DOHH2 (cell line): ENCODE results near the gene TNXB.
"Not testable (repeated sequence)": the region's sequence is repeated elsewhere in the genome, so short reads cannot be mapped to it uniquely, and the experiment has no call there.

ENCODE experiments used
- H3F3A ChIP-seq: fragments of 200-600 bp; sonication (generic), shearing (Covaris generic); 2 replicates; pipeline ENCODE4 v1.6.0; 2016; ENCODE audit warnings: antibody characterized with exemption, mild to moderate bottlenecking; ENCODE audit not compliant: control insufficient read depth, insufficient read depth
- H3K27ac ChIP-seq: fragments of 200-600 bp; sonication (generic); 2 replicates; pipeline ENCODE4 v1.5.1; 2014; ENCODE audit warnings: low read depth, mild to moderate bottlenecking, low read length, moderate library complexity
- H3K27me3 ChIP-seq: fragments of 200-600 bp; sonication (generic); 2 replicates; pipeline ENCODE4 v1.6.1; 2014; ENCODE audit warnings: mild to moderate bottlenecking, low read length, mixed read lengths; ENCODE audit not compliant: control insufficient read depth
- H3K36me3 ChIP-seq: fragments of 200-600 bp; sonication (generic); 2 replicates; pipeline ENCODE4 v1.6.1; 2014; ENCODE audit warnings: mild to moderate bottlenecking, low read length, moderate library complexity, mixed read lengths; ENCODE audit not compliant: control insufficient read depth
- H3K4me1 ChIP-seq: fragments of 200-600 bp; sonication (generic); 2 replicates; pipeline ENCODE4 v1.6.1; 2014; ENCODE audit warnings: mild to moderate bottlenecking, low read length, mixed read lengths; ENCODE audit not compliant: control insufficient read depth
- H3K4me2 ChIP-seq: fragments of 200-600 bp; sonication (generic); 2 replicates; pipeline ENCODE4 v1.6.0; 2014; ENCODE audit warnings: mild to moderate bottlenecking, low read length, moderate library complexity
- H3K4me3 ChIP-seq: fragments of 200-600 bp; sonication (generic); 2 replicates; pipeline ENCODE4 v1.5.1; 2014; ENCODE audit warnings: mild to moderate bottlenecking, low read length, mixed read lengths
- H3K79me2 ChIP-seq: fragments of 200-600 bp; sonication (generic); 2 replicates; pipeline ENCODE4 v1.6.1; 2014; ENCODE audit warnings: mild to moderate bottlenecking, low read length, mixed read lengths; ENCODE audit not compliant: control insufficient read depth
- H3K9me2 ChIP-seq: fragments of 200-600 bp; sonication (generic); replicated peaks from 2 replicates; pipeline ENCODE4 v1.6.1; 2014; ENCODE audit warnings: mild to moderate bottlenecking, low read length, mixed read lengths; ENCODE audit not compliant: control insufficient read depth
- H3K9me3 ChIP-seq: fragments of 200-600 bp; sonication (generic); 2 replicates; pipeline ENCODE4 v1.6.1; 2014; ENCODE audit warnings: antibody characterized with exemption, low read length, mixed read lengths; ENCODE audit not compliant: control insufficient read depth, insufficient read depth
- H4K20me1 ChIP-seq: fragments of 200-600 bp; sonication (generic); 2 replicates; pipeline ENCODE4 v1.6.0; 2014; ENCODE audit warnings: low read depth, mild to moderate bottlenecking, antibody characterized with exemption, low read length, moderate library complexity; ENCODE audit not compliant: control insufficient read depth, insufficient read depth
- EZH2phosphoT487 ChIP-seq: fragments of 200-600 bp; sonication (generic); IDR thresholded peaks from 2 replicates; pipeline ENCODE4 v1.6.1; 2017; ENCODE audit warnings: borderline replicate concordance, mild to moderate bottlenecking, antibody characterized with exemption, low read length, moderate library complexity, mixed read lengths
- TF ChIP-seq, protein P1 (sequence below): fragments of 200-600 bp; sonication (generic); IDR thresholded peaks from one replicate; pipeline ENCODE4 v1.5.1; 2014; ENCODE audit warnings: antibody characterized with exemption, mild to moderate bottlenecking, low read depth, low read length; ENCODE audit not compliant: poor library complexity, severe bottlenecking

TNXB gene

DNA sequence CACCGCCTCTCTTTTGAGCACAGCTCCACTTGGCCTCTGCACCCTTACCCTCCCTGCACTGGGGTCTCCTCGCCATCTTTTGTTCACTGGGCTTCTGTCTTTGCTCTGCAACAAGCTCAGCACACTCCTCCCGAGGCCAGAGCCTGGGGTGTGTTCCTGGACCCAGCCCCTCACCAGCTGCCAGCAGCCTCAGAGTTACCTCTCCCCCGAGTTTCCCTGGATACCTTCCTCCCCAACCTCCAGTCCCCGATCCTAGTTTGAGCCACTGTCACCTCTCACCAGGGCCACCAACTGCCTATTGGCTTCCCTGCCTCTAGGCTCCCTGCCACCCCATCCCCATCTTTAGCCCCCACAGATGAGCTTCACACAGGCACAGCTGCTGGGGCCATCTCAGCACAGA, 58.6 kb downstream of the TNXB start:
- Histone ChIP-seq H3K9me2 (no peaks in the 10 kb centered on the region), H3K4me3 (no peak overlapping the region), H4K20me1 (no peaks in the 10 kb centered on the region), H3K4me1 (no peaks in the 10 kb centered on the region), H3K36me3 (no peaks in the 10 kb centered on the region), H3K27ac (no peak overlapping the region), H3F3A (no peaks in the 10 kb centered on the region), H3K4me2 (no peak overlapping the region), H3K9me3 (no peaks in the 10 kb centered on the region), H3K79me2 (no peaks in the 10 kb centered on the region), H3K27me3 (peaks cover 7% of the 10 kb centered on the region; the same call in 1 of the 2 replicates)
- no peak for TF ChIP-seq EZH2phosphoT487
- TF ChIP-seq, protein P1, sequence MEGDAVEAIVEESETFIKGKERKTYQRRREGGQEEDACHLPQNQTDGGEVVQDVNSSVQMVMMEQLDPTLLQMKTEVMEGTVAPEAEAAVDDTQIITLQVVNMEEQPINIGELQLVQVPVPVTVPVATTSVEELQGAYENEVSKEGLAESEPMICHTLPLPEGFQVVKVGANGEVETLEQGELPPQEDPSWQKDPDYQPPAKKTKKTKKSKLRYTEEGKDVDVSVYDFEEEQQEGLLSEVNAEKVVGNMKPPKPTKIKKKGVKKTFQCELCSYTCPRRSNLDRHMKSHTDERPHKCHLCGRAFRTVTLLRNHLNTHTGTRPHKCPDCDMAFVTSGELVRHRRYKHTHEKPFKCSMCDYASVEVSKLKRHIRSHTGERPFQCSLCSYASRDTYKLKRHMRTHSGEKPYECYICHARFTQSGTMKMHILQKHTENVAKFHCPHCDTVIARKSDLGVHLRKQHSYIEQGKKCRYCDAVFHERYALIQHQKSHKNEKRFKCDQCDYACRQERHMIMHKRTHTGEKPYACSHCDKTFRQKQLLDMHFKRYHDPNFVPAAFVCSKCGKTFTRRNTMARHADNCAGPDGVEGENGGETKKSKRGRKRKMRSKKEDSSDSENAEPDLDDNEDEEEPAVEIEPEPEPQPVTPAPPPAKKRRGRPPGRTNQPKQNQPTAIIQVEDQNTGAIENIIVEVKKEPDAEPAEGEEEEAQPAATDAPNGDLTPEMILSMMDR = no peak

DNA sequence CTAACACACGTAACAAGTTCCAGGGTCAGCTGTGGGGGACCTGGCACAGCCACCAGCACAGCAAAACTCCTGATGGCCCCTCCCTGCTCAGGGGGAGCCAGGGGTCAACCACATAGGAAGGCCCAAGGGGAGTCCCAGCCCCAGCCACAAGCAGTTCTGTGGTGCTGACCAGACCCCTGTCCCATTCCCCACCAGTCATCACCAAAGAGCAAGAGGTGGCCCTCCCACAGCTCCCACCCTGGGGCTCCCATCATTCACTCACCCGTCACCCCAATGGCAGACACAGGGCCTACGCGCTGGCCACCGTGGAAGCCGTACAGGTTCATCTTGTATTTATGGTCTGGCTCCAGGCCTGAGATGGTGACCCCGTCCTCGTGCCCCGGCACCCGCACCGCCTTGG, 59.4 kb downstream of the TNXB start:
- not testable (repeated sequence) for H3K4me2 ChIP-seq, H3K4me1 ChIP-seq, H3K27me3 ChIP-seq

DNA sequence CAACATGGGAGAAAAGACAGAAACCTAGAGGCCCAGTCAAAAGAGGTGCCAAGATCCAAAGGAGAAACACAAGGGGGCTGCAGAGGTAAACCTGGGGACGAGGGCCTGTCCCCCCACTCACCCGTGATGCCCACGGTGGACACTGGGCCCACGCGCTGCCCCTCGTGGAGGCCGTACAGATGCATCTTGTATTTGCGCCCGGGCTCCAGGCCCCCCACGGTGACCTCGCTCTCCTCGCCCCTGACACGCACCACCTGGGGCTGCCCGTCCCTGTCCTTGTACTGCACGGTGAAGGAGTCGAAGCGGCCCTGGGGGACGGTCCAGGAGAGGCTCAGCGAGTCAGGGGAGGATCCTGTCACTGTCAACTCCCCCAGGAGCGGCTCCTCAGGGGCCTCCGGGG, 60.0 kb downstream of the TNXB start:
- H3F3A ChIP-seq, H4K20me1 ChIP-seq, H3K9me2 ChIP-seq, H3K27ac ChIP-seq, H3K4me3 ChIP-seq, H3K9me3 ChIP-seq, H3K27me3 ChIP-seq, H3K4me2 ChIP-seq, H3K4me1 ChIP-seq, H3K36me3 ChIP-seq, H3K79me2 ChIP-seq: not testable (repeated sequence)

More for the DNA sequence above, 59.4 kb downstream of the TNXB start:
- H3K79me2 ChIP-seq, H4K20me1 ChIP-seq, H3K4me3 ChIP-seq, H3K36me3 ChIP-seq, H3F3A ChIP-seq, H3K9me3 ChIP-seq, H3K9me2 ChIP-seq, H3K27ac ChIP-seq: not testable (repeated sequence)

DNA sequence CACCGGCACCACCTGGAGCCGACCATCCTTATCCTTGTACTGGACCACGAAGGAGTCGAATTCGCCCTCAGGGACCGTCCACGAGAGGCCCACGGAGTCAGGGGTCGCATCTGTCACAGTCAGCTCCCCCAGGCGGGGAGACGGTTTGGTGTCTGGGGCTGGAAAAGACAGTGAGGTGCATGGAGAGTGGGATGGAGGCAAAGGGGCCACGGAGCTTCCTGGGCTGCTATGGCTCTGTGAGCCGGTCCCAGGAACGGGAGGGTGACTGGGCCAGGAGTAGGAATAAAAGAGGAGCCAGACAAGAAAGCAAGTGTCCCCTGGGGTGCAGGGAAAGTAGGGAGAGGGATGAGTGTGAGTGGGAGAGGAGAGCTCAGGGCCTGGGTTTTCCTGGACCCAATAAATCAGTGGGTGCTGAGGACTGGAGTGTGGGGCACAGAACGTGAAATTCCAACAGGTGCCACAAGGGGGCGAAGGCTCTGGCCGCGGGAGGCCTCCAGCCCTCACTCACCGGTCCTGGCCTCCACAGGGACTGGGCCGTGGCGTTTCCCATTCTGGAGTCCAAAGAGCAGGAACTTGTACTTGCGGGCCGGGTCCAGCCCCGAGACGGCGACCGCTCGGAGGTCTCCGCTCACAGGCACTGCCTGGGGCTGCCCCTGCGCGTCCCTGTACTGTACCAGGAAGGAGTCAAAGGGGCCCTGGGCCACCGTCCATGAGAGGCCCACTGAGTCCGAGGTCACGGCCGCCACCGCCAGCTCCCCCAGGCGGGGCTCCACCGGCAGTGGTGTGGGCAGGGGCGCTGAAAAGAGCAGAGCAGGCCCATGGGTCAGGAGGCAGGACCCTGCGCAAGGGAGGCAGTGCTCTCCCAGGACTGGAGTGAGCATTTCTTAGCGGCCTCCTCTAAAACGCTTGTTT, 61.0 kb downstream of the TNXB start:
- no peaks in the 10 kb centered on the region for H3K79me2 ChIP-seq
- H3K4me2 ChIP-seq = no peak overlapping the region
- H3K4me1 ChIP-seq = no peaks in the 10 kb centered on the region

More for the DNA sequence above, 61.0 kb downstream of the TNXB start:
- Histone ChIP-seq H3K4me3 (no peak overlapping the region), H3K27me3 (peaks cover 7% of the 10 kb centered on the region; the same call in 1 of the 2 replicates), H3K9me3 (no peaks in the 10 kb centered on the region), H3K27ac (no peak overlapping the region), H3F3A (no peaks in the 10 kb centered on the region), H3K36me3 (no peaks in the 10 kb centered on the region), H3K9me2 (no peaks in the 10 kb centered on the region), H4K20me1 (no peaks in the 10 kb centered on the region)
- no peak for TF ChIP-seq EZH2phosphoT487
- TF ChIP-seq, protein P1 = peak; percentile 75
